Mucosa of rectum (tissue), 2 donors: ENCODE measurements around the gene OR2D3.
A peak's percentile ranks its signal among the peaks of the same experiment; 100 is the strongest.
"Not testable (repeated sequence)": the region's sequence is repeated elsewhere in the genome, so short reads cannot be mapped to it uniquely, and the experiment has no call there.

ENCODE experiments used
- H3K27ac ChIP-seq, 2 donors: one replicate each; pipeline ENCODE4 v1.7.0; 2013; ENCODE audit warnings: inconsistent platforms in 2 of 2, low read depth in 2 of 2, low read length in 2 of 2
- H3K27me3 ChIP-seq, 2 donors: one replicate each; pipeline ENCODE4 v1.7.0; 2013; ENCODE audit warnings: low read length in 2 of 2; ENCODE audit not compliant: control insufficient read depth in 2 of 2, insufficient read depth in 2 of 2
- H3K36me3 ChIP-seq, 2 donors: one replicate each; pipeline ENCODE4 v1.7.0; 2013; ENCODE audit warnings: low read length in 2 of 2; ENCODE audit not compliant: control insufficient read depth in 2 of 2, insufficient read depth in 2 of 2
- H3K4me1 ChIP-seq, 2 donors: one replicate each; pipeline ENCODE4 v1.7.0; 2013; ENCODE audit warnings: low read length in 2 of 2, mild to moderate bottlenecking in 1 of 2; ENCODE audit not compliant: control insufficient read depth in 2 of 2, insufficient read depth in 2 of 2
- H3K4me3 ChIP-seq, 2 donors: one replicate each; pipeline ENCODE4 v1.7.0; 2013; ENCODE audit warnings: low read length in 2 of 2
- H3K9ac ChIP-seq, 2 donors: one replicate each; pipeline ENCODE4 v1.7.0; 2013; ENCODE audit warnings: low read length in 2 of 2, low read depth in 1 of 2, mild to moderate bottlenecking in 1 of 2
- H3K9me3 ChIP-seq, 2 donors: one replicate each; pipeline ENCODE4 v1.7.0; 2013; ENCODE audit warnings: low read length in 2 of 2; ENCODE audit not compliant: control insufficient read depth in 2 of 2
- donor health status: healthy.
- donor health status: Normal muscosa, but diverticular disease.

OR2D3 gene

DNA sequence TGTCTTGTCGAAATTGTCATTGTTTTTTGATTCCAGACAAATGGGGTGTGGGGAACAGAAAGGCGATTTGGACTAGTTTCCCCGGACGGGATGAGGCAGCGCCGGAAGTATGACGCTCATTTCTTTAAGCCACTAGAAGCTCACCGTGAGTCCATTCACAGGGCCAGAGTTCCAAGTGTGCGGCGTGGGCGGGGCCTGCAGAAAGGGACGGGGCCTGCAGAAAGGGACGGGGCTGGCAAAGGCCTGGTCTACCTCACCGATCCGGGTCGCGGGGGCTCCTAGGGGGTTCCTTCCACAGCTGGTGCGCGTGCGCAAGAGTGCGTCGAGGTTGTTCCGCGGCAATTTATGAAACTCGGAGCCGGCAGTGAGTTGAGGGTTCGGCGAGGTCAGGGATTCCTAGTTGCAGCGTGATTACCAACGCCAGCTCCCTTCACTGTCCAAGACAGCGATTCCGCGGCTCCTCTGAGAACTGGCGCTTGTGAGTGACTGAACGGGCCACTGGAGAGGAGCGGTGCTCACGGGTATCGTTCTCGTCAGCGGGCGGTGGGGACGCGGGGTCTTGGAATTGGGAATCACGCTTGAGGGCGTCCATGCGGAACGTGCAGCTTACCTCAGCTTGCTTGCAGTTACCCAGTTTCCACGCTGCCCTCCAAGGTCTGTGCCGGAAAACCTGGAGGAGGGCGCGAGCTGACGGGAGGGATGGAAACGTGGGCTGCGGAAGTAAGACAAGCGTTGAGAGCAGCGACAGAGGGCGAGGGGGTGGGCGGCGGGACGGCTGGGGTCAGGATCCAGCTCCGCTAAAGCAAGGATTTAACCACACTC, 5.6 kb downstream of the OR2D3 start, which contains the start of gene ZNF215:
ZNF215 (plus strand) TSS at position 219 of the 822 bp plus-strand sequence. CDS start 5,847 bp downstream, outside the sequence.
- H3K9ac ChIP-seq: peak within 1 kb of the TSS; percentile 71 to 81
- H3K4me3 ChIP-seq: peak within 1 kb of the TSS; percentile 85 to 96
- peak within 1 kb of the TSS; percentile 70 to 81 for H3K27ac ChIP-seq

GRCh38 chr11:6927030-6927617, 6.3 kb downstream of the OR2D3 start:
- peak overlapping the region; percentile 85 to 96 for H3K4me3 ChIP-seq
- H3K27me3 ChIP-seq: no peaks in the 10 kb centered on the region
- H3K9me3 ChIP-seq: no peaks in the 10 kb centered on the region
- H3K4me1 ChIP-seq: peaks cover 6 to 7% of the 10 kb centered on the region in 2 donors
- H3K27ac ChIP-seq: peak overlapping the region; percentile 70 to 81
- no peaks in the 10 kb centered on the region for H3K36me3 ChIP-seq
- peak overlapping the region; percentile 71 to 81 for H3K9ac ChIP-seq

More for the DNA sequence above, 5.6 kb downstream of the OR2D3 start, which contains the start of gene ZNF215:
- Histone ChIP-seq H3K4me1 (peaks cover 6 to 7% of the 10 kb centered on the region in 2 donors), H3K9me3 (no peaks in the 10 kb centered on the region), H3K36me3 (no peaks in the 10 kb centered on the region), H3K27me3 (no peaks in the 10 kb centered on the region)

GRCh38 chr11:6928916-6929315, 8.1 kb downstream of the OR2D3 start:
- no peak overlapping the region for H3K4me3 ChIP-seq
- H3K9ac ChIP-seq: no peak overlapping the region
- no peaks in the 10 kb centered on the region for H3K27me3 ChIP-seq
- no peak overlapping the region for H3K27ac ChIP-seq
- no peaks in the 10 kb centered on the region for H3K9me3 ChIP-seq
- H3K4me1 ChIP-seq: peaks cover 6 to 7% of the 10 kb centered on the region in 2 donors
- H3K36me3 ChIP-seq: no peaks in the 10 kb centered on the region

DNA sequence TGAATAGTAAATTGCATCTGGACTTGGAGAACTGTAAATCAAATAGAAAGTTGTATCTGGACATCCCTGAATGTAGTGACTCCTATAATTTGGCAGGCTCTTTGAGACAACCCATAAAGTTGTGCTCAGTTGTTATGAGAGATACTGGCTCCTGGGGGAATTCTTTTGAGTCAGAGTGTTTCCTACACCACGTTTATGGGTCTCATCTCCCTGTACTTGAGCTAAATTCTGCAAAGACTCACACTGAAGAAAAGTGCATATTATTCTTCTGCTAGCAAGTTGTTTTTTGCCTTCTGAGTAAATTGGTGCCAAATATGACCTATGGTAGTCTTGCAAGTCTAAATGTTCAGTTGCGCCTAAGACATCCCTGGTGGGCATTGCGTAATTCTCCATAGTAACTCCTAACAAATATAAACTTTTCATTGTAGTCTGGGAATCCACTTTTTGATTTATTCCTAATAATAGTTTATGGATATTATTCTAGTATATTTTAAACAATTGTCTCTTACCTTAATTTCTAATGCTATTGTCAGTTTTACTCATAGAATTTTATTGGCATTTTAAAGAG, 10.4 kb downstream of the OR2D3 start:
- Histone ChIP-seq H3K9me3 (no peaks in the 10 kb centered on the region), H3K36me3 (no peaks in the 10 kb centered on the region), H3K4me1 (peaks cover 6 to 7% of the 10 kb centered on the region in 2 donors), H3K27ac (no peak overlapping the region), H3K4me3 (no peak overlapping the region), H3K27me3 (no peaks in the 10 kb centered on the region), H3K9ac (no peak overlapping the region)

DNA sequence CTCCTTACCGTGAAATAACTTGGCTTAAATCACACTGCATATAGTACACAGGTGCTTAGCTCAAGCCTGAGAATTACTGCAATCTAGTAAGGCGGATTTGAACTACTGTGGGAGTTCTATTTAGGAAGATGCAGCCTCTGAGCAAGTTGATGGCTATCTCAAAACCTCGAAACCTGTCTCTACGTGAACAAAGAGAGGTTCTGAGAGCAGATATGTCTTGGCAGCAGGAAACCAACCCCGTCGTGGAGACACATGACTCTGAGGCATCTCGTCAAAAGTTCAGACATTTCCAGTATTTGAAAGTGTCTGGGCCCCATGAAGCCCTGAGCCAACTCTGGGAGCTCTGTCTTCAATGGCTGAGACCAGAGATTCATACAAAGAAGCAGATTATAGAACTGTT, 11.3 kb downstream of the OR2D3 start:
- H3K4me1 ChIP-seq: peaks cover 4% of the 10 kb centered on the region in 2 donors
- no peaks in the 10 kb centered on the region for H3K27me3 ChIP-seq
- H3K4me3 ChIP-seq: no peak overlapping the region
- H3K36me3 ChIP-seq: no peaks in the 10 kb centered on the region
- no peak overlapping the region for H3K27ac ChIP-seq
- H3K9ac ChIP-seq: no peak overlapping the region
- no peaks in the 10 kb centered on the region for H3K9me3 ChIP-seq

DNA sequence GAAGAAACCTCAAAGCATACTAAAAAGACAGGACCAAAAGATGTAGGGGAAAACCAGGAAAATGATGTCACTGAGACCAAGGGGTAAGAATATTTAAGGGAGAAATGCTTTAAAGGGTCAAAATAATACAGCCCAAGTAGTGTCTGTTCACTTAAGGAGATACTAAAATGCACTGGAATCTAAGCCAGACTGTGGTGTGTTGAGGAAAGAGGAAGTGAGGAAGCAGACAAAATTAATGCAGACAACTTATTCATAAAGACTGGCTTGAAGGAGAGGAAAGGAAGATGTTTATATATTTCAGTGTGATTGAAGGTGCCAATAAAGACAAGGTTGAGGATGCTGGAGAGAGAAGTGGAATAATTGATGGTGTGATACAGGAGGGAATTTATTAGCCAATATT, 21.2 kb downstream of the OR2D3 start:
- Histone ChIP-seq H3K9me3 (no peaks in the 10 kb centered on the region), H3K36me3 (no peaks in the 10 kb centered on the region), H3K9ac (no peak overlapping the region), H3K4me3 (no peak overlapping the region), H3K4me1 (no peaks in the 10 kb centered on the region), H3K27ac (no peak overlapping the region), H3K27me3 (no peaks in the 10 kb centered on the region)

GRCh38 chr11:6943131-6943530, 22.3 kb downstream of the OR2D3 start:
- Histone ChIP-seq H3K36me3 (no peaks in the 10 kb centered on the region), H3K4me1 (no peaks in the 10 kb centered on the region), H3K27me3 (no peaks in the 10 kb centered on the region), H3K9ac (no peak overlapping the region), H3K27ac (no peak overlapping the region), H3K4me3 (no peak overlapping the region), H3K9me3 (no peaks in the 10 kb centered on the region)

DNA sequence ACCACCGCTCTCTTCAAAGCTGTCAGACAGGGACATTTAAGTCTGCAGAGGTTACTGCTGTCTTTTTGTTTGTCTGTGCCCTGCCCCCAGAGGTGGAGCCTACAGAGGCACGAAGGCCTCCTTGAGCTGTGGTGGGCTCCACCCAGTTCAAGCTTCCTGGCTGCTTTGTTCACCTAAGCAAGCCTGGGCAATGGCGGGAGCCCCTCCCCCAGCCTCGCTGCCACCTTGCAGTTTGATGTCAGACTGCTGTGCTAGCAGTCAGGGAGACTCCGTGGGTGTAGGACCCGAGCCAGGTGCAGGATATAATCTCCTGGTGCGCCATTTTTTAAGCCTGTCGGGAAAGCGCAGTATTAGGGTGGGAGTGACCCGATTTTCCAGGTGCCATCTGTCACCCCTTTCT, 33.4 kb downstream of the OR2D3 start:
- not testable (repeated sequence) for H3K27me3 ChIP-seq, H3K9me3 ChIP-seq, H3K4me3 ChIP-seq, H3K4me1 ChIP-seq, H3K36me3 ChIP-seq, H3K27ac ChIP-seq, H3K9ac ChIP-seq

DNA sequence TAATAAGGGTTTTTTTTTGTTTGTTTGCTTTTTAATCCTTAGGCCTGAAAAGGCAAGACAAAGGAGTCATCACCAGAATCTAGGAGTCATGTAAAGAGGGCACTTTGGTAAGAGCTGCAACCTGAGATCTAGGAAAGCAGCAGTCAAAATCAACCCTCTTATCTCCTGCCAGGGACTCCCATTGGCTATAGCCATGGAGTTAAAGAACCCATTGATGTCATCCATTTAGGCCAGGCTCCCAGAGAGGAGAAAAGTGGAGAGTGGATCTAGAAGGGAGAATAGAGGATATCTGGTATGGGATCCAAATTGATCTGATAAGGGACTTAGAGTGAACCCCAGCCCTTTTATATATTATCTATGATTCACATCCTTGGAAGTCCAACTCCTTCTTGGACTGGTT, 41.3 kb downstream of the OR2D3 start:
- Histone ChIP-seq H3K27me3 (no peaks in the 10 kb centered on the region), H3K4me1 (no peaks in the 10 kb centered on the region), H3K27ac (no peak overlapping the region), H3K9ac (no peak overlapping the region), H3K4me3 (no peak overlapping the region), H3K9me3 (no peaks in the 10 kb centered on the region), H3K36me3 (no peaks in the 10 kb centered on the region)

GRCh38 chr11:6962673-6963072, 41.9 kb downstream of the OR2D3 start:
- Histone ChIP-seq H3K27ac (no peak overlapping the region), H3K9ac (no peak overlapping the region), H3K4me1 (no peaks in the 10 kb centered on the region), H3K27me3 (no peaks in the 10 kb centered on the region), H3K4me3 (no peak overlapping the region), H3K9me3 (no peaks in the 10 kb centered on the region), H3K36me3 (no peaks in the 10 kb centered on the region)
